HepG2 (cell line): ENCODE measurements around the gene CHKB. TPM values are rescaled to one million over a fixed set of nuclear protein-coding genes. Genes with fewer than 3 reads are reported as not detected.

Source experiments
- ATAC-seq: fragments of 200-7000 bp; cut with Tn5 transposase; 3 replicates; pipeline ENCODE4 v1.9.1; 2020; ENCODE audit warnings: mild to moderate bottlenecking, moderate library complexity
- BruUV-seq: library from RNA; stranded (reverse); fragments of 400-500 nt; replicated peaks from 2 replicates; lab custom pipeline; 2021; lab: Mats Ljungman, UMichigan
- CTCF ChIA-PET: fragments of 300-600 bp; formaldehyde crosslinking; extraction: SDS; loops from one replicate; lab custom pipeline; 2021; ENCODE audit warnings: low total read pairs, inconsistent platforms, low intra/inter-chr PET ratio; lab: Yijun Ruan, JAX
- POLR2A ChIA-PET: fragments of 350-600 bp; sonication (Branson Sonifier 250); formaldehyde crosslinking; loops from one replicate; lab custom pipeline; 2020; ENCODE audit warnings: antibody characterized with exemption, inconsistent platforms; lab: Yijun Ruan, JAX
- DNase-seq: peaks from one replicate; pipeline ENCODE4 v3.0.0-alpha.2; 2015; ENCODE audit warnings: low spot score
- FAIRE-seq: peaks from 3 replicates; lab custom pipeline; 2011; peaks lifted over from hg19 to GRCh38; lab: Jason Lieb, UNC
- H2AFZ ChIP-seq: one replicate; pipeline ENCODE4 v1.6.1; 2011; ENCODE audit warnings: low read length, inconsistent platforms
- H3K27ac ChIP-seq: fragments of 300-600 bp; 3 replicates; pipeline ENCODE4 v1.8.0; 2011; ENCODE audit warnings: mixed run types, mild to moderate bottlenecking, mixed read lengths, low read length, inconsistent platforms; ENCODE audit not compliant: insufficient read depth; ENCODE audit errors: extremely low read length
- H3K27me3 ChIP-seq, 2 experiments: fragments of 200-600 bp in 1 of 2; 2 replicates in 1 of 2; 3 replicates in 1 of 2; pipeline versions ENCODE4 v1.6.0 to v1.8.0; 2011; ENCODE audit warnings: low read length in 2 of 2, mild to moderate bottlenecking in 2 of 2, moderate library complexity in 2 of 2, inconsistent platforms in 1 of 2; ENCODE audit not compliant: insufficient read depth in 2 of 2, control insufficient read depth in 1 of 2
- H3K36me3 ChIP-seq, 2 experiments: fragments of 200-600 bp in 1 of 2; replicated peaks in 1 of 2; 2 replicates in 1 of 2; 3 replicates in 1 of 2; pipeline versions ENCODE4 v1.5.1 to v1.8.0; 2011; ENCODE audit warnings: low read length in 2 of 2, inconsistent platforms in 1 of 2; ENCODE audit not compliant: insufficient read depth in 2 of 2, control insufficient read depth in 1 of 2
- H3K4me1 ChIP-seq: 2 replicates; pipeline ENCODE4 v1.5.1; 2012; ENCODE audit warnings: low read length, inconsistent platforms; ENCODE audit not compliant: insufficient read depth
- H3K4me2 ChIP-seq: 2 replicates; pipeline ENCODE4 v1.6.0; 2011; ENCODE audit warnings: low read depth, low read length, inconsistent platforms
- H3K4me3 ChIP-seq, 3 experiments: fragments of 200-600 bp in 1 of 3; sonication (generic), shearing (Covaris generic) in 1 of 3; replicated peaks in 1 of 3; 2 replicates each; pipeline ENCODE4 v1.5.1; 2011 to 2016; ENCODE audit warnings: low read length in 3 of 3, inconsistent platforms in 2 of 3, low read depth in 2 of 3, mild to moderate bottlenecking in 2 of 3, control low read depth in 1 of 3, mixed read lengths in 1 of 3; ENCODE audit not compliant: insufficient read depth in 1 of 3
- H3K79me2 ChIP-seq: one replicate; pipeline ENCODE4 v1.6.1; 2011; ENCODE audit warnings: low read length, inconsistent platforms; ENCODE audit not compliant: insufficient read depth
- H3K9ac ChIP-seq: 2 replicates; pipeline ENCODE4 v1.6.0; 2011; ENCODE audit warnings: mild to moderate bottlenecking, low read depth, low read length, inconsistent platforms; ENCODE audit not compliant: insufficient read depth
- H3K9me3 ChIP-seq: 2 replicates; pipeline ENCODE4 v1.5.1; 2012; ENCODE audit warnings: mild to moderate bottlenecking, low read length
- H4K20me1 ChIP-seq: 2 replicates; pipeline ENCODE4 v1.6.0; 2011; ENCODE audit warnings: inconsistent platforms, mild to moderate bottlenecking, low read length, moderate library complexity; ENCODE audit not compliant: insufficient read depth
- ATAD3A ChIP-seq: sonication (generic); formaldehyde crosslinking; IDR thresholded peaks from 2 replicates; pipeline ENCODE4 v1.4.0; 2020; ENCODE audit warnings: missing genetic modification reagents
- ATF7-NPFF ChIP-seq: sonication (generic); formaldehyde crosslinking; IDR thresholded peaks from 2 replicates; pipeline ENCODE4 v1.8.1; 2023; ENCODE audit warnings: mild to moderate bottlenecking, low read depth, missing genetic modification reagents, moderate library complexity
- GMEB1 ChIP-seq: sonication (generic); formaldehyde crosslinking; IDR thresholded peaks from 2 replicates; pipeline ENCODE4 v1.5.1; 2020; ENCODE audit warnings: missing genetic modification reagents, mild to moderate bottlenecking, borderline replicate concordance
- GPN1 ChIP-seq: sonication (generic); formaldehyde crosslinking; IDR thresholded peaks from 2 replicates; pipeline ENCODE4 v1.5.1; 2020; ENCODE audit warnings: missing genetic modification reagents, borderline replicate concordance
- MTF2 ChIP-seq: sonication (generic); formaldehyde crosslinking; IDR thresholded peaks from 2 replicates; pipeline ENCODE4 v1.5.0; 2020; ENCODE audit warnings: missing genetic modification reagents, borderline replicate concordance
- PHF5A ChIP-seq: IDR thresholded peaks from one replicate; pipeline ENCODE4 v1.6.1; 2018; ENCODE audit warnings: low read depth, missing genetic modification reagents; ENCODE audit not compliant: unreplicated experiment
- SRSF4 ChIP-seq: fragments of 200-400 bp; formaldehyde crosslinking; IDR thresholded peaks from one replicate; pipeline ENCODE4 v1.6.1; 2018; ENCODE audit warnings: mild to moderate bottlenecking, low read depth, low read length, moderate library complexity; ENCODE audit not compliant: poor library complexity, severe bottlenecking
- THAP11 ChIP-seq: IDR thresholded peaks from 2 replicates; pipeline ENCODE4 v1.6.1; 2016; ENCODE audit warnings: missing biosample characterization, missing genetic modification reagents
- ZNF512B ChIP-seq: sonication (generic); formaldehyde crosslinking; IDR thresholded peaks from 2 replicates; pipeline ENCODE4 v1.5.1; 2020; ENCODE audit warnings: missing genetic modification reagents, mild to moderate bottlenecking, borderline replicate concordance
- WGBS: methylation state at CpG from one replicate; pipeline ENCODE4 v1.1.6; 2017; ENCODE audit warnings: low lambda C conversion rate; 5-methylcytosine and 5-hydroxymethylcytosine counted together
- in situ Hi-C: cut with HindIII; loops from 2 replicates; pipeline ENCODE4 v1.10.0; 2017; ENCODE audit warnings: low pct_unique_long_range_greater_than_20kb; ENCODE audit not compliant: extremely low pct_ligation_motif_present
- intact Hi-C: fragments of 100-400 bp; cut with micrococcal nuclease; formaldehyde crosslinking; loops from one replicate; pipeline ENCODE4 v1.10.0; 2022; ENCODE audit not compliant: unreplicated experiment
- polyA plus RNA-seq, 8 experiments: library from polyadenylated mRNA; depleted of rRNA in 3 of 8; stranded (reverse) in 7 of 8; unstranded in 1 of 8; fragments of >200 nt; fragmentation: Illumina TruSeq in 4 of 8; extraction: Trizol in 4 of 8; gene quantifications; 2 replicates each; pipeline versions ENCODE4 v1.2.1 to v1.2.3, GENCODE V29; 2011 to 2016; ENCODE audit warnings: low read depth in 4 of 8, missing spikeins in 1 of 8, mixed read lengths in 1 of 8; ENCODE audit not compliant: insufficient read depth in 1 of 8
- total RNA-seq, 5 experiments: library from RNA; depleted of rRNA; stranded (reverse); fragments of >200 nt; fragmentation: Illumina TruSeq; extraction: Trizol; gene quantifications; 2 replicates each; pipeline ENCODE4 v1.2.3, GENCODE V29; 2016; ENCODE audit warnings: low read depth in 1 of 5
- TF ChIP-seq, protein P1 (sequence below): sonication (generic); formaldehyde crosslinking; IDR thresholded peaks from 2 replicates; pipeline ENCODE4 v1.4.0; 2020; ENCODE audit warnings: missing genetic modification reagents
- TF ChIP-seq, protein P2 (sequence below): IDR thresholded peaks from 2 replicates; pipeline ENCODE4 v1.6.1; 2012; ENCODE audit warnings: inconsistent platforms
- TF ChIP-seq, protein P3 (sequence below): sonication (generic); formaldehyde crosslinking; IDR thresholded peaks from 2 replicates; pipeline ENCODE4 v1.4.0; 2020; ENCODE audit warnings: missing genetic modification reagents, borderline replicate concordance

CHKB gene
- total and polyA plus RNA-seq, 2 of the 13 experiments (the other 11 are each of a cell fraction or from before 2014, with no cell fraction given), result 24.5 to 42.7 TPM

DNA sequence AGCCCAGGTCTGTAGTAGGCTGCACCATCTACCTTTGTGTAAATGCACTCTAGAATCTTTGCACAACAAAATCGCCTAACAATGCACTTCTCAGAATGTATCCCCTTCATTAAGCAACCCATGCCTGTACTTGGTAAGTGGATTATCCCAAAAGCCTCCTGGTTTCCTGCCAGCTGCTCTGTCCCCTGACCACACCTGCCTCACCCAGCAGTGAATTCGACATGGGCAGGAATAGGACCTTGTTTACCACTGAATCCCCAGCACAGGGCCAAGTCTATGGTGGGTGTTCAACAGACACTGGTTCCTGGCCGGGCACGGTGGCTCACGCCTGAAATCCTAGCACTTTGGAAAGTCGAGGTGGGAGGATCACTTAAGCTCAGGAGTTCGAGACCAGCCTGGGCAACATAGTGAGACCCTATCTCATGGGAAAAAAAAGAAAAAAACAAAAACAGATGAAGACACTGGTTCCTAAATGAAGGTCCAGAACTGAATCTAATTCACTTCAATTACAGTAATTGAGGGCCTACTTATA lies 14.9 kb downstream of the CHKB start (continued):
- TF ChIP-seq, protein P1, sequence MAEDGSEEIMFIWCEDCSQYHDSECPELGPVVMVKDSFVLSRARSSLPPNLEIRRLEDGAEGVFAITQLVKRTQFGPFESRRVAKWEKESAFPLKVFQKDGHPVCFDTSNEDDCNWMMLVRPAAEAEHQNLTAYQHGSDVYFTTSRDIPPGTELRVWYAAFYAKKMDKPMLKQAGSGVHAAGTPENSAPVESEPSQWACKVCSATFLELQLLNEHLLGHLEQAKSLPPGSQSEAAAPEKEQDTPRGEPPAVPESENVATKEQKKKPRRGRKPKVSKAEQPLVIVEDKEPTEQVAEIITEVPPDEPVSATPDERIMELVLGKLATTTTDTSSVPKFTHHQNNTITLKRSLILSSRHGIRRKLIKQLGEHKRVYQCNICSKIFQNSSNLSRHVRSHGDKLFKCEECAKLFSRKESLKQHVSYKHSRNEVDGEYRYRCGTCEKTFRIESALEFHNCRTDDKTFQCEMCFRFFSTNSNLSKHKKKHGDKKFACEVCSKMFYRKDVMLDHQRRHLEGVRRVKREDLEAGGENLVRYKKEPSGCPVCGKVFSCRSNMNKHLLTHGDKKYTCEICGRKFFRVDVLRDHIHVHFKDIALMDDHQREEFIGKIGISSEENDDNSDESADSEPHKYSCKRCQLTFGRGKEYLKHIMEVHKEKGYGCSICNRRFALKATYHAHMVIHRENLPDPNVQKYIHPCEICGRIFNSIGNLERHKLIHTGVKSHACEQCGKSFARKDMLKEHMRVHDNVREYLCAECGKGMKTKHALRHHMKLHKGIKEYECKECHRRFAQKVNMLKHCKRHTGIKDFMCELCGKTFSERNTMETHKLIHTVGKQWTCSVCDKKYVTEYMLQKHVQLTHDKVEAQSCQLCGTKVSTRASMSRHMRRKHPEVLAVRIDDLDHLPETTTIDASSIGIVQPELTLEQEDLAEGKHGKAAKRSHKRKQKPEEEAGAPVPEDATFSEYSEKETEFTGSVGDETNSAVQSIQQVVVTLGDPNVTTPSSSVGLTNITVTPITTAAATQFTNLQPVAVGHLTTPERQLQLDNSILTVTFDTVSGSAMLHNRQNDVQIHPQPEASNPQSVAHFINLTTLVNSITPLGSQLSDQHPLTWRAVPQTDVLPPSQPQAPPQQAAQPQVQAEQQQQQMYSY (CRISPR knock-in tag), result no peak
- TF ChIP-seq GPN1 (CRISPR knock-in tag), result no peak
- TF ChIP-seq ATF7-NPFF (CRISPR knock-in tag), result no peak
- TF ChIP-seq, all 625 proteins: peak for 0

DNA sequence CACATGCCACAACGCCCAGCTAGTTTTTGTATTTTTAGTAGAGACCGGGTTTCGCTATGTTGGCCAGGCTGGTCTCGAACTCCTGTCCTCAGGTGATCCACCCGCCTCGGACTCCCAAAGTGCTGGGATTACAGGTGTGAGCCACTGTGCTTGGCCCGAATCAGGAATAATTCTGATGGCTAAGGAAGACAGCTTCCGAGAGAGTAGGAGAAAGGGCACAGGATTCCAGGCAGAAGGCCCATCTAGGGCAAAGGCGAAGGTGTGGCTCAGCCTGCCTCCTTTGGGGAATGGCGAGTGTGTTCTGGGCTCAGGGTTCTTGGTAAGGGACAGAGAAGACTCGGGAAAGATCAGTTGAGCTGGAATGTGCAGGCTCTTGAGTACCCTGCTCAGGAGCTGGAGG lies 18.4 kb downstream of the CHKB start:
- no peaks in the 10 kb centered on the region for H4K20me1 ChIP-seq
- no peak for FAIRE-seq
- H3K4me3 ChIP-seq, result no peak overlapping the region; a peak in 1 of 6 replicates
- H3K27ac ChIP-seq, result no peak overlapping the region
- in situ Hi-C loops, result no loop called here
- CTCF ChIA-PET, result no interaction called here
- WGBS, result 90% methylated on average over 9 of the region's 11 CpGs
- H3K27me3 ChIP-seq, result peaks cover 0 to 13% of the 10 kb centered on the region in 2 experiments; a peak in 1 of 5 replicates
- no peak for DNase-seq
- intact Hi-C loops, result loop anchor here (5.0 kb wide), 1 partner anchor 37 kb away; the partner anchor contains the start of gene SCO2
- H3K9ac ChIP-seq, result no peak overlapping the region
- H3K4me2 ChIP-seq, result no peak overlapping the region; the same call in 1 of the 2 replicates
- ATAC-seq, result no peak
- H3K79me2 ChIP-seq, result no peaks in the 10 kb centered on the region
- BruUV-seq, result no TSS peak
- peaks cover 28% of the 10 kb centered on the region for H3K4me1 ChIP-seq
- H3K36me3 ChIP-seq, result no peaks in the 10 kb centered on the region
- no peak overlapping the region for H2AFZ ChIP-seq
- POLR2A ChIA-PET, result interaction anchor here (0.8 to 2.9 kb wide), 6 partner anchors 17 to 136 kb away, joined by 3 to 36 read pairs (median 8); partner anchors contain the start of genes KLHDC7B and SCO2
- H3K9me3 ChIP-seq, result no peaks in the 10 kb centered on the region
- TF ChIP-seq MTF2 (CRISPR knock-in tag) (no peak), ATAD3A (CRISPR knock-in tag) (no peak), SRSF4 (no peak), ZNF512B (no peak), GMEB1 (CRISPR knock-in tag) (no peak), THAP11 (CRISPR knock-in tag) (no peak), PHF5A (CRISPR knock-in tag) (no peak)
- TF ChIP-seq, protein P2, sequence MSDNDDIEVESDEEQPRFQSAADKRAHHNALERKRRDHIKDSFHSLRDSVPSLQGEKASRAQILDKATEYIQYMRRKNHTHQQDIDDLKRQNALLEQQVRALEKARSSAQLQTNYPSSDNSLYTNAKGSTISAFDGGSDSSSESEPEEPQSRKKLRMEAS, result no peak
- TF ChIP-seq, protein P3, sequence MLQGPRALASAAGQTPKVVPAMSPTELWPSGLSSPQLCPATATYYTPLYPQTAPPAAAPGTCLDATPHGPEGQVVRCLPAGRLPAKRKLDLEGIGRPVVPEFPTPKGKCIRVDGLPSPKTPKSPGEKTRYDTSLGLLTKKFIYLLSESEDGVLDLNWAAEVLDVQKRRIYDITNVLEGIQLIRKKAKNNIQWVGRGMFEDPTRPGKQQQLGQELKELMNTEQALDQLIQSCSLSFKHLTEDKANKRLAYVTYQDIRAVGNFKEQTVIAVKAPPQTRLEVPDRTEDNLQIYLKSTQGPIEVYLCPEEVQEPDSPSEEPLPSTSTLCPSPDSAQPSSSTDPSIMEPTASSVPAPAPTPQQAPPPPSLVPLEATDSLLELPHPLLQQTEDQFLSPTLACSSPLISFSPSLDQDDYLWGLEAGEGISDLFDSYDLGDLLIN (CRISPR knock-in tag), result no peak
